SK-N-SH (cell line): ENCODE data around the gene GHRH. TPM values are rescaled to one million over a fixed set of nuclear protein-coding genes. Genes with fewer than 3 reads are reported as not detected.

Experiments used
- CTCF ChIA-PET: fragments of 300-600, 350-600 bp; formaldehyde crosslinking; extraction: SDS; loops from one replicate; lab custom pipeline; 2021; lab: Yijun Ruan, JAX
- POLR2A ChIA-PET: fragments of 350-600 bp; sonication (Branson Sonifier 250); formaldehyde crosslinking; extraction: SDS; loops from one replicate; lab custom pipeline; 2020; ENCODE audit warnings: antibody characterized with exemption, inconsistent platforms; lab: Yijun Ruan, JAX
- DNase-seq: peaks from one replicate; pipeline ENCODE4 v3.0.0; 2012
- H2AFZ ChIP-seq: fragments of 200-600 bp; sonication (generic); 2 replicates; pipeline ENCODE4 v1.8.1; 2016; ENCODE audit warnings: antibody characterized with exemption, mild to moderate bottlenecking, low read depth
- H3F3A ChIP-seq: fragments of 200-600 bp; sonication (generic); replicated peaks from 2 replicates; pipeline ENCODE3; 2016; ENCODE audit warnings: antibody characterized with exemption, mild to moderate bottlenecking; ENCODE audit not compliant: insufficient read depth
- H3K27ac ChIP-seq, 2 experiments: fragments of 200-500 bp in 1 of 2; fragments of 200-600 bp in 1 of 2; sonication (Bioruptor generic) in 1 of 2; sonication (generic), shearing (Covaris generic) in 1 of 2; 2 replicates each; pipeline versions ENCODE4 v1.5.1 to v1.6.1; 2014 to 2016; ENCODE audit warnings: low read depth in 2 of 2, inconsistent platforms in 1 of 2, low read length in 1 of 2, mild to moderate bottlenecking in 1 of 2, mixed read lengths in 1 of 2
- H3K27me3 ChIP-seq: fragments of 200-600 bp; sonication (generic), shearing (Covaris generic); 2 replicates; pipeline ENCODE4 v1.6.1; 2016; ENCODE audit warnings: mixed run types; ENCODE audit not compliant: insufficient read depth
- H3K36me3 ChIP-seq, 2 experiments: fragments of 200-500 bp in 1 of 2; fragments of 200-600 bp in 1 of 2; sonication (Bioruptor generic) in 1 of 2; sonication (generic) in 1 of 2; replicated peaks in 1 of 2; 2 replicates each; pipeline versions ENCODE3 to v1.5.1; 2014 to 2016; ENCODE audit warnings: low read length in 1 of 2, mild to moderate bottlenecking in 1 of 2; ENCODE audit not compliant: insufficient read depth in 2 of 2, control insufficient read depth in 1 of 2
- H3K4me1 ChIP-seq, 2 experiments: fragments of 200-500 bp in 1 of 2; fragments of 200-600 bp in 1 of 2; sonication (Bioruptor generic) in 1 of 2; sonication (generic), shearing (Covaris generic) in 1 of 2; 2 replicates each; pipeline versions ENCODE4 v1.5.1 to v1.6.1; 2014 to 2016; ENCODE audit warnings: low read depth in 1 of 2, low read length in 1 of 2, mixed run types in 1 of 2; ENCODE audit not compliant: insufficient read depth in 2 of 2, control insufficient read depth in 1 of 2
- H3K4me2 ChIP-seq: fragments of 200-600 bp; sonication (generic), shearing (Covaris generic); 2 replicates; pipeline ENCODE4 v1.6.1; 2017; ENCODE audit warnings: mixed run types
- H3K4me3 ChIP-seq, 2 experiments: fragments of 200-500 bp in 1 of 2; fragments of 200-600 bp in 1 of 2; sonication (Bioruptor generic) in 1 of 2; sonication (generic), shearing (Covaris generic) in 1 of 2; 2 replicates each; pipeline versions ENCODE4 v1.5.1 to v1.8.1; 2014 to 2016; ENCODE audit warnings: low read depth in 2 of 2, inconsistent platforms in 1 of 2, low read length in 1 of 2, mild to moderate bottlenecking in 1 of 2, mixed read lengths in 1 of 2, moderate library complexity in 1 of 2
- H3K79me2 ChIP-seq: fragments of 200-600 bp; sonication (generic); 2 replicates; pipeline ENCODE4 v1.8.1; 2017; ENCODE audit warnings: mild to moderate bottlenecking; ENCODE audit not compliant: insufficient read depth
- H3K9ac ChIP-seq: fragments of 200-600 bp; sonication (generic); 2 replicates; pipeline ENCODE4 v1.6.1; 2017; ENCODE audit warnings: mixed run types
- H3K9me2 ChIP-seq: fragments of 200-600 bp; sonication (generic); 2 replicates; pipeline ENCODE4 v1.6.1; 2017; ENCODE audit warnings: mixed run types
- H3K9me3 ChIP-seq: fragments of 200-600 bp; sonication (generic); 2 replicates; pipeline ENCODE4 v1.6.1; 2017; ENCODE audit warnings: mixed run types, mild to moderate bottlenecking, moderate library complexity
- H4K20me1 ChIP-seq: fragments of 200-600 bp; sonication (generic); 2 replicates; pipeline ENCODE4 v1.6.1; 2017; ENCODE audit warnings: mild to moderate bottlenecking, mixed run types; ENCODE audit not compliant: insufficient read depth
- ELF1 ChIP-seq: IDR thresholded peaks from 2 replicates; pipeline ENCODE4 v1.4.0; 2012
- EP300 ChIP-seq, 2 experiments: IDR thresholded peaks; 2 replicates each; pipeline versions ENCODE4 v1.4.0 to v1.6.1; 2012; ENCODE audit warnings: borderline replicate concordance in 1 of 2, low read depth in 1 of 2, low read length in 1 of 2
- EZH2phosphoT487 ChIP-seq: fragments of 200-600 bp; sonication (generic); IDR thresholded peaks from 2 replicates; pipeline ENCODE4 v1.6.1; 2017; ENCODE audit warnings: low read depth, mixed run types, mild to moderate bottlenecking, antibody characterized with exemption, moderate library complexity, borderline replicate concordance
- FOXJ3 ChIP-seq: sonication (generic); formaldehyde crosslinking; IDR thresholded peaks from 2 replicates; pipeline ENCODE4 v1.5.1; 2020; ENCODE audit warnings: mild to moderate bottlenecking, missing genetic modification reagents
- FOXM1 ChIP-seq: IDR thresholded peaks from 2 replicates; pipeline ENCODE4 v1.4.0; 2012; ENCODE audit warnings: low read depth, mild to moderate bottlenecking
- GABPA ChIP-seq: IDR thresholded peaks from 2 replicates; pipeline ENCODE4 v1.4.0; 2012; ENCODE audit warnings: low read depth, mild to moderate bottlenecking
- GATA2 ChIP-seq: sonication (generic); formaldehyde crosslinking; IDR thresholded peaks from 2 replicates; pipeline ENCODE4 v1.5.0; 2020; ENCODE audit warnings: mild to moderate bottlenecking, missing genetic modification reagents
- MXI1 ChIP-seq: IDR thresholded peaks from 2 replicates; pipeline ENCODE4 v1.6.1; 2012; ENCODE audit warnings: mild to moderate bottlenecking, low read depth, low read length, improper control_type of control experiment
- RFX5 ChIP-seq: IDR thresholded peaks from 2 replicates; pipeline ENCODE4 v1.6.1; 2012; ENCODE audit warnings: mild to moderate bottlenecking, improper control_type of control experiment, low read length
- RXRA ChIP-seq: IDR thresholded peaks from 2 replicates; pipeline ENCODE4 v1.4.0; 2012; ENCODE audit warnings: low read depth, mild to moderate bottlenecking, borderline replicate concordance
- SIN3A ChIP-seq: IDR thresholded peaks from 2 replicates; pipeline ENCODE4 v1.6.1; 2012; ENCODE audit warnings: low read depth, mild to moderate bottlenecking, low read length, moderate library complexity, borderline replicate concordance
- SMC3 ChIP-seq: IDR thresholded peaks from 2 replicates; pipeline ENCODE4 v1.6.1; 2012; ENCODE audit warnings: low read depth, low read length, improper control_type of control experiment
- TEAD4 ChIP-seq: IDR thresholded peaks from 2 replicates; pipeline ENCODE4 v1.4.0; 2012; ENCODE audit warnings: mild to moderate bottlenecking, borderline replicate concordance; ENCODE audit not compliant: insufficient read depth
- USF1 ChIP-seq: IDR thresholded peaks from 2 replicates; pipeline ENCODE4 v1.4.0; 2012; ENCODE audit warnings: low read depth, borderline replicate concordance
- YY1 ChIP-seq: IDR thresholded peaks from 2 replicates; pipeline ENCODE4 v1.4.0; 2012; ENCODE audit warnings: low read depth, mild to moderate bottlenecking
- WGBS: methylation state at CpG from one replicate; pipeline ENCODE4 v1.1.6; 2017; ENCODE audit warnings: low lambda C conversion rate; 5-methylcytosine and 5-hydroxymethylcytosine counted together
- polyA plus RNA-seq, 3 experiments: library from polyadenylated mRNA; depleted of rRNA; stranded (reverse); fragments of >200 nt; gene quantifications; 2 replicates each; pipeline ENCODE4 v1.2.3, GENCODE V29; 2012
- TF ChIP-seq, protein P1 (sequence below): fragments of 200-600 bp; sonication (generic); IDR thresholded peaks from 2 replicates; pipeline ENCODE4 v1.6.1; 2017; ENCODE audit warnings: antibody characterized with exemption, mild to moderate bottlenecking, moderate library complexity
- TF ChIP-seq, protein P2 (sequence below): IDR thresholded peaks from 2 replicates; pipeline ENCODE4 v1.4.0; 2012; ENCODE audit warnings: low read depth, borderline replicate concordance
- TF ChIP-seq, protein P3 (sequence below): IDR thresholded peaks from 2 replicates; pipeline ENCODE4 v1.4.0; 2012; ENCODE audit warnings: low read depth

The GHRH gene
- polyA plus RNA-seq, 1 of the 3 experiments (the other 2 are of a cell fraction), result not detected

- TF ChIP-seq, protein P1, sequence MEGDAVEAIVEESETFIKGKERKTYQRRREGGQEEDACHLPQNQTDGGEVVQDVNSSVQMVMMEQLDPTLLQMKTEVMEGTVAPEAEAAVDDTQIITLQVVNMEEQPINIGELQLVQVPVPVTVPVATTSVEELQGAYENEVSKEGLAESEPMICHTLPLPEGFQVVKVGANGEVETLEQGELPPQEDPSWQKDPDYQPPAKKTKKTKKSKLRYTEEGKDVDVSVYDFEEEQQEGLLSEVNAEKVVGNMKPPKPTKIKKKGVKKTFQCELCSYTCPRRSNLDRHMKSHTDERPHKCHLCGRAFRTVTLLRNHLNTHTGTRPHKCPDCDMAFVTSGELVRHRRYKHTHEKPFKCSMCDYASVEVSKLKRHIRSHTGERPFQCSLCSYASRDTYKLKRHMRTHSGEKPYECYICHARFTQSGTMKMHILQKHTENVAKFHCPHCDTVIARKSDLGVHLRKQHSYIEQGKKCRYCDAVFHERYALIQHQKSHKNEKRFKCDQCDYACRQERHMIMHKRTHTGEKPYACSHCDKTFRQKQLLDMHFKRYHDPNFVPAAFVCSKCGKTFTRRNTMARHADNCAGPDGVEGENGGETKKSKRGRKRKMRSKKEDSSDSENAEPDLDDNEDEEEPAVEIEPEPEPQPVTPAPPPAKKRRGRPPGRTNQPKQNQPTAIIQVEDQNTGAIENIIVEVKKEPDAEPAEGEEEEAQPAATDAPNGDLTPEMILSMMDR, result no peak
- no peak for TF ChIP-seq FOXM1
Measured at GRCh38 chr20:37305079-37305478, 43.5 kb upstream of the GHRH start (continued).

DNA sequence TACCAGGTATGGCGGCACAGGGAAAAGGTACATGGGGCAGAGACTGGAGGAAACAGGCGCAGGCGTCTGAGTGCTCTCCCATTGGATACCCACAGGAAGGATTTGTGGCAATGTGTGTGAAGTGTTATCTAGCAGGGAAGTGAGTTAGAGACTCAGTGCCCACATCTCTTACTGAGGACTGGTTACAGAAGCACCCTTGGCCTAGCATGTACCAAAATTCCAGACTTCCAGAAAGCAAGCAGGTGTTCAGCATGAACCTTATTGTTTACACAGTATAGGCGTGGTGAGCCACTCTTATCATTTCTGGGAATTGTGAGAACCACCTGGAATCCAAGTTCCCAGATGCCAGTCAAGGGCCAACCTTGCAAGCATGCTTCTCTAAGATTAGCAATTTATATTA is 42.0 kb upstream of the GHRH start:
- no peak overlapping the region for H3K4me2 ChIP-seq
- H3K79me2 ChIP-seq, result peaks cover 54% of the 10 kb centered on the region
- TF ChIP-seq EP300 (IDR thresholded peaks at IDR 0.05; ENCODE audit: borderline replicate concordance in 1 of 2, low read depth in 1 of 2, low read length in 1 of 2) (no peak), ELF1 (no peak), FOXJ3 (no peak), RXRA (no peak), EZH2phosphoT487 (no peak), GATA2 (CRISPR knock-in tag) (no peak), FOXM1 (no peak), RFX5 (no peak), GABPA (no peak), TEAD4 (no peak), YY1 (no peak), SIN3A (no peak), MXI1 (no peak), USF1 (no peak), SMC3 (no peak)
- TF ChIP-seq, protein P2, sequence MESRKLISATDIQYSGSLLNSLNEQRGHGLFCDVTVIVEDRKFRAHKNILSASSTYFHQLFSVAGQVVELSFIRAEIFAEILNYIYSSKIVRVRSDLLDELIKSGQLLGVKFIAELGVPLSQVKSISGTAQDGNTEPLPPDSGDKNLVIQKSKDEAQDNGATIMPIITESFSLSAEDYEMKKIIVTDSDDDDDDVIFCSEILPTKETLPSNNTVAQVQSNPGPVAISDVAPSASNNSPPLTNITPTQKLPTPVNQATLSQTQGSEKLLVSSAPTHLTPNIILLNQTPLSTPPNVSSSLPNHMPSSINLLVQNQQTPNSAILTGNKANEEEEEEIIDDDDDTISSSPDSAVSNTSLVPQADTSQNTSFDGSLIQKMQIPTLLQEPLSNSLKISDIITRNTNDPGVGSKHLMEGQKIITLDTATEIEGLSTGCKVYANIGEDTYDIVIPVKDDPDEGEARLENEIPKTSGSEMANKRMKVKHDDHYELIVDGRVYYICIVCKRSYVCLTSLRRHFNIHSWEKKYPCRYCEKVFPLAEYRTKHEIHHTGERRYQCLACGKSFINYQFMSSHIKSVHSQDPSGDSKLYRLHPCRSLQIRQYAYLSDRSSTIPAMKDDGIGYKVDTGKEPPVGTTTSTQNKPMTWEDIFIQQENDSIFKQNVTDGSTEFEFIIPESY, result no peak
- TF ChIP-seq, protein P3, sequence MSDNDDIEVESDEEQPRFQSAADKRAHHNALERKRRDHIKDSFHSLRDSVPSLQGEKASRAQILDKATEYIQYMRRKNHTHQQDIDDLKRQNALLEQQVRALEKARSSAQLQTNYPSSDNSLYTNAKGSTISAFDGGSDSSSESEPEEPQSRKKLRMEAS, result no peak
- TF ChIP-seq, protein P1, result no peak

More for the DNA sequence above, 42.0 kb upstream of the GHRH start:
- H3K36me3 ChIP-seq, result peaks cover 34 to 37% of the 10 kb centered on the region in 2 experiments
- H3K4me1 ChIP-seq, result peaks cover 0 to 15% of the 10 kb centered on the region in 2 experiments; a peak in 1 of 4 replicates
- DNase-seq, result no peak
- H3K9me3 ChIP-seq, result no peaks in the 10 kb centered on the region
- H3K27me3 ChIP-seq, result no peaks in the 10 kb centered on the region
- H3K9ac ChIP-seq, result no peak overlapping the region
- no peaks in the 10 kb centered on the region for H3F3A ChIP-seq
- no peaks in the 10 kb centered on the region for H3K9me2 ChIP-seq
- ChIA-PET CTCF (interaction anchor here (1.6 to 3.2 kb wide), 2 partner anchors 9 to 81 kb away, joined by 3 to 8 read pairs; no protein-coding TSS in a partner anchor), POLR2A (interaction anchor here (0.6 kb wide), 1 partner anchor 25 kb away, joined by 3 read pairs; no protein-coding TSS in a partner anchor)
- H2AFZ ChIP-seq, result no peak overlapping the region
- WGBS, result 92% methylated on average over 4 of the region's 4 CpGs
- H3K4me3 ChIP-seq, result no peak overlapping the region
- no peaks in the 10 kb centered on the region for H4K20me1 ChIP-seq
- H3K27ac ChIP-seq, result peak overlapping the region in 1 of 2 experiments; percentile 11; a peak in 1 of 4 replicates
